HG03460 (cell line): ENCODE results near the gene TBX4.

ENCODE experiments used
- ATAC-seq: cut with Tn5 transposase; IDR thresholded peaks from one replicate; pipeline ENCODE4 v1.9.1; 2021; ENCODE audit not compliant: unreplicated experiment

TBX4 gene

GRCh38 chr17:61453566-61454380, 1.6 kb downstream of the TBX4 start:
- no peak for ATAC-seq

DNA sequence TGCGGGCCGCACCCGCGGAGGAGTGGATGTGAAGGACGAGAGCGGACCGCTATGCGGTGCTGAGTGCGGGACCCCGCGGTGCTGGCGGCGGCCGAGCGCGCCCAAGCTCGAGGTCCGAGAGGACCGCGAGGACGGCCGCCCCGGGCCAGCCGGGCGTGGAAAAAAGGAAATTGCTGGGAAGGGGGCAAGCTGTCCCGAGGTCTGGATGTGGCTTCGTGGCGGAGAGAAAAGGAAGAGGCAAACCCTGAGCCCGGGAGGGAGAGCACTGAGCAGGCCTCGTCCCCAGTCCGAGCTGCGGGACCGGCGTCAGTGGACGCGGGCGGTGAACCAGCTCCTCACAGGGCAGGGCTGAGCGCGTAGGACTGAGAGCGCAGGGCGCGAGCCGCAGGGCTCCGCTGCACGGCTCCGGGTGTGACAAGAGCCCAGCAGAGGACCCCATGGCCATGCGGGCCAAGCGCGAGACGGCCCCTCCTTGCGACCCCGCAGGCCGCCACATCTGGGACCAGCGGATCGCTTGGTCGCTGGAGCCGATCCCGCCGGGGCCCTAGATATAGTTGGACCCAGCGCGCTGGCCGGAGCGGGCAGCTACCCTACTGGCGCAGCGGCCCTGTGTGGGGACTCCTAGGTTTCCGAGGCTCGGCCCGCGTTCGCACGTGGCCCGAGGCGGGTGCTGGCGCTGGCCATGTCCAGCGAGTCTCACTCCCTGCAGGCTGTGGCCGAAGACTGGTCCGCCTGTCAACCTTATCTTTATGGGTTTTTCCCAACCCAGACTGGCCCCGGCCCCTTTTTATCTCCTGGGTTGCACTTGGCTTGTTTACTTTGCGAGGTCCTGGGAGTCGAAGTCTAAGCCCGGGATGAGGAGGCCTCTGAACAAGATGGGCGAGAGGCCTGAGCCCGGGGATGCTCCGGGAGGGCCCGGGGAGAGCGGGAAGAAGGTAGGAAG, 2.4 kb downstream of the TBX4 start:
- ATAC-seq, result no peak

DNA sequence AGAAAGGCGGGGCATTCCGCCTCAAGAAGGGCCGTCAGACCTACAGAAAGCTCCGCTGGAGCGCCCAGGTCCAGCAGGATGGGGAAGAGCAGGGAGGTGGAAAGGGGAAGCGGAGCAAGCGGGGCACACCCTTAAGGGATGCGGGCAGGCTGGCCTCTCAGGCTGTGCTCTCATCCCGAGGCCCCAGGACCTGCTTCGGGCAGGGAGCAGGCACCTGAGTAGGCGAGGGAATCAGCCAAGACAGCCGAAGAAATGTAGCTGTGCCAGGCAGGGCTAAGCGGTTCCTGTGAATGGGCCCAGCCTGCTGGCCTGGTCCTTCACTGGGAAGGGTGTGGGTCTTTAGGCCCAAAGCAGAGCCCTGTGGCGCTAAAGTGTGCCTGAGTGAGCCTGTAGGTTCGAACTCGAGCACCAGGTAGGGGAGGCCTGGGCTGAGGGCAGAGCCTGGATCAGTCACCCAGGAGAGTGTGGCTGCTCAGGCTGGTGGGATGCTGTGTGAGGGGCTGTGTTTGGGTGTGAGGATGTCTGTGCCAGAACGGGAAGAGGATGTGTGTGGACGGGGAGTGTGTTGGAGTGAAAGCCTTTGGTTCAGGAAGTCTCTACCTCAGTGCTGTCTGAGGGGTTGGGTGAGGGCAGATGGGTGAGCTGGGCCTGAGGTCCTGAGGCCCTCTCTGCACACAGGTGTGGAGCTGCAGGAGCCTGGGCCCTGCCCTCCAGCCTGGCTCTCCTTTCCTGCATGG, 3.3 kb downstream of the TBX4 start:
- no peak for ATAC-seq

GRCh38 chr17:61456061-61456681, 3.9 kb downstream of the TBX4 start:
- ATAC-seq, result no peak

GRCh38 chr17:61456688-61457225, 4.5 kb downstream of the TBX4 start:
- no peak for ATAC-seq

DNA sequence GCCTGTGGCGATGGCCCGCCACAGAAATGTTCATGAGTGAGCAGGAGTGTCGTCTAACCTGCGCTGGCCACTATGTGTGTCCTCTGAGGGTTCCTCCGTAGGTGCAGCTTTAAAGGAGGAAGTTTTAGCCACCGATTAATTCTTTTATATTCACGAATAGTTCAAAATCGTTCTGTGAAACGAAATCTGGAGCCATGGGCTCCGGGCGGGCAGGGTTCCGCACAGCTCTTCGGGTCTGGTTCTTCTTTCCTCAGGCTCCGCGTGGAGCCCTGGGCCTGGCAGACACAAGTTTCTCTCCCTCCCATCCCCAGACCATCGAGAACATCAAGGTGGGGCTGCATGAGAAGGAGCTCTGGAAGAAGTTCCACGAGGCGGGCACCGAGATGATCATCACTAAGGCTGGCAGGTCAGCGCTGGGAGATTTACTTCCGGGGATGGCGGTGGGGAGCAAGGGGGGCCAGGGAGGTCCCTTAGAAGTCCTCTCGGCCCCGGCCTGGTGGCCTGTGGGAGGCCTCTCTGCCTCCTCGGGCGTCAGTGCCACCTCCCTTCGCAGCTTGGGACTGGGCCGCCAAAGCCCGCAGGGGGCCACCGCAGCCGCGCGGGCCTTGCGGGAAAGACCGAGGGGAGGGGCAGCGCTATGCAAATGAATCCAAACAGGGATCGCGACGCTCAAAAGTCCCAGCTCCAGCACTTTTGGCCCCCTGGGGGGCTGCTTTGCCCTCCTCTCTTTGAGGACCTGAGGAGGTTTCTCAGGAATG, 5.2 kb downstream of the TBX4 start:
- ATAC-seq, result no peak

- no peak for ATAC-seq
These were observed 5.8 kb downstream of the TBX4 start for GRCh38 chr17:61458000-61458399.

DNA sequence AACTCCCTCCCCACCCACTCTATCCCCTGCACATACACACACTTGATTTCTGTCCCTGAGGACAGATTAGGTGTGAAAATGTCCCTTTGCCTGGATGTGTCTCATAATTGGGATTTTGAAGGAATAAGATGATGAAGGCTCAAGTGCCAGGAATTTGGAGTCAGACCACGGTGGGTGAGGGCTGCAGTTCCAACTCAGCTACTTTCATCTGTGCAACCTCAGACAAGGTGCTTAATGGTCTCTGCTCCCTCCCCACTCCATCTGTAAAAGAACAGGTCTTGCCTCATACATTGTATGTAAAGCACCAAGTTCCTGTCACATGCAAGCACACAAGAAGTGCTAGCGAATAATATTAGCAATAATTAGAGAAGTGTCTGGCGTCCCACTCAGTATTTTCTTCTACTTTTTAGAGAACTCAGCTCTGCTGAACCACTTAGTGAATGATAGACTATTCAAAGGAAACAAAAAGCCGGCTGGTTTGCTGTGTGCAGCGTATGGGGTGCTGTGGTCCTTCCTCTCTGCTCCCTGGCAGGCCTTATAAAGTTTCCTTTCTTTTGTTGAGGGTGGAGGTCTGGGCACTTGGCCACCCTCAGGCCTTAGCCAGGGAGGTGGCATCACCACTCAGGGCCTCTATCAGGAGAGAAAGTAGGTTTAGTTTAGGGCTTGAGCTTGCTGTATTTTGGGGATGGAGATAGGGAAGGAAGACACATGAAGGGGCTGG, 6.4 kb downstream of the TBX4 start:
- ATAC-seq, result no peak

GRCh38 chr17:61459142-61459809, 7.1 kb downstream of the TBX4 start:
- no peak for ATAC-seq

DNA sequence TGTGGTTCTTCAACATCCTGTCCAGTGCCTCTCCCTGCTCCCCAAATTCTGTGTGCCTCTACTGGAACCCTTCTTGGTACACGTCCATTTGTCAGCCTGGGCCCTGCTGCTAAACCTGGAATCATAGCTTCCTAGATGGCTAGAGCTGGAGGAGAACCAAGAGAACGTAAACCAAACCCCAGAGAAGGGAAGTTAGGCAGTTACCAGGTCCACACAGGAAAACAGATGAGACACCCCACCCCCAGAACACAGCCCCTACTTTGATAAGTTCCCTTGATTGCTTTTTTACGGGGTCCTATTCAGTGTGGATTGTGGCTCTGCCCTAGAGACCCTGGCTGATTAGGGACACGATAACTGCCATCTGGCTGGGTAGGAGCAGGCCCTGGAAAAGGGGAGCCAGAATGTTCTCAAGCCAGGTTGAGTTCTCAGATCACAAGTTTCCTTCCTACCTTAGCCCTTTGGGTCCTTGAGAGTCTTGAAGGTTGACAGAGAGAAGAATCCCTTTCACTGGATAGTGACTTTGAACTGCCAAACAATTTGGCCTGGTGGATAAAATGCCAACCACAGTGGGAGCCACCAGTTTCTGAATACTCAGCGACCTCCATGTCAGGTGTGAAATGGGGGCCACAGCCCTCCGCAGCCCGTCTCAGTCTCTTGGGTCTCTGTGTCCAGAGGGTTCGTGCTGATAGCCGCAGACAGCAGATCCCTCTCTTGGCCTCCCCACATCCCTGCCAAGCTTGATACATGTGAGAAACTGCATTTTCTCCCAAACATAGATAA, 7.9 kb downstream of the TBX4 start:
- ATAC-seq, result no peak

DNA sequence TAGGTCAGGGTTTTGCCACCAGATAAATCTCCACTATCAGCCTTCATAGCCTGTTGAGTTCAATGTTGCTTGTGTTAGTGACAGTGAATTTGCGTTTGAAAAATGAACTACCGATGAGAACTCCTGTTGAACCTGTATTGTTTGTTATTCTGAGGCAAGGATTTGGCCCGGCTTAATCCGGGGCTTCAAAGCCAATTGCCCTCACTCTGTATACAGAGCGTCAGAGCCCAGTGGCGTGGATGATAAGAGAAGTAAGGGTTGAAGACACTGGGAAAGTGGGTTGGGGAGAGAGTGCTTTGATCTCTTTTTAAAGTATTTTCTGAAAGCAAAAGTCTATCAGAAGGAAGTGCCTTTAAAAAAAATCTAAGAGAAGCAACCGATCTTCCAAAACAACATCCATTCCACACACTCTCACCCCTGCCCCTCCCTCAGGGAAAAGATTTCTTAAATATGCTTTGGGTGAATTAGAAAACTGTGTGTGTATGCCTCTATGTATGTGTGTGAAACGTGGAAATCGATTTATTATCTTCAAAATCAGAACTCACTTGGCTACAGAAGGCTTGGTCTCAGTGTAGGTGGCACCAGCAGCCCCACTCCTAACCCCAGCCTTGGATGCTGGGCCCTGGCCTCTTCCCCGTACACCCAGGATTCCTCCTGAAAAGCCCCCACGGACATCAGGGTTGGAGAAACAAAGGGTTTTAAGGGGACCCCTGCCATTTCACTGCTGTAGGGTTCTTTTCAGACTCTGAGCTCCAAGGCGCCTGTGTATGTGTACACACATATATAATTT, 8.8 kb downstream of the TBX4 start:
- ATAC-seq, result no peak

GRCh38 chr17:61461586-61461966, 9.4 kb downstream of the TBX4 start:
- no peak for ATAC-seq

DNA sequence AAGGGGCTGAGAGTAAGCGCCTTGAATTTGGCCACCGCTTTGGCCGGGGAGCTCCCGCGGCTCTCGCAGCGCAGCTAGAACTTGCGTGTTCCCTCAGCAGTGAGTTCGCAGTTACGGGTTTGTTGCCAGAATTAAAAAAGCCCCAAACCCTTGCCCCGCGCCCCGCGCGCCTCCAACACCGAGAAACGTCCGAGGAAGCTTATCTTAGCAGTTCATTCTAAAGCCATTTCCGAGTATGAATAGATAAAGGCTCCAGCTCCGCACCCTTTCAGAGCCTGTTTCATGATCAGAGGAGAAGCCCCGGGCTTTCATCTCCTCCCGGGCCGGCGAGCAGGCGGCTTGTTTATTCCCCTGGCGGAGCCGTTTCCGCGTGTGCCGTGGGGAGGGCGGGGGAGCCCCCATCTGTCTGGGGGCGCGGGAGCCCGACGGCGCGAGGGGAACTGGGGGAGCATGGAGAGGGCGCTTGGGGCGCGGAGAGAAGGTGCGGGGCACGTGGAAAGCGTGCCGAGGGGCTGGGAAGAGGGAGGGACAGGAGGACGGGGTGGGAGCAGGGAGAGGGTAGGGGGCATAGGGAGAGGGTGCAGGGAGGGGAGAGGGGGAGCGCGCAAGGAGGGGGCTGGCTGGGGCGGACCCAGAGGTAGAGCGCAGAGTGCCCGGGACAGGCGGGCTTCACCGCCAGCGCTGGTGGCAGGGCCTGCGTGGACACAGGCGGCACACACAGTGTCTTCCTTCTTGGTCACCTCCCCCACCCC, 9.9 kb downstream of the TBX4 start:
- no peak for ATAC-seq

GRCh38 chr17:61462719-61463315, 10.6 kb downstream of the TBX4 start:
- no peak for ATAC-seq

GRCh38 chr17:61463316-61464129, 11.3 kb downstream of the TBX4 start:
- no peak for ATAC-seq
